ENCODE measurements around the gene TMEM109. TPM values are rescaled to one million over a fixed set of nuclear protein-coding genes. Genes with fewer than 3 reads are reported as not detected.

TMEM109 gene
- total RNA-seq, 1 experiment from 2014 or later, result 26.8 TPM

DNA sequence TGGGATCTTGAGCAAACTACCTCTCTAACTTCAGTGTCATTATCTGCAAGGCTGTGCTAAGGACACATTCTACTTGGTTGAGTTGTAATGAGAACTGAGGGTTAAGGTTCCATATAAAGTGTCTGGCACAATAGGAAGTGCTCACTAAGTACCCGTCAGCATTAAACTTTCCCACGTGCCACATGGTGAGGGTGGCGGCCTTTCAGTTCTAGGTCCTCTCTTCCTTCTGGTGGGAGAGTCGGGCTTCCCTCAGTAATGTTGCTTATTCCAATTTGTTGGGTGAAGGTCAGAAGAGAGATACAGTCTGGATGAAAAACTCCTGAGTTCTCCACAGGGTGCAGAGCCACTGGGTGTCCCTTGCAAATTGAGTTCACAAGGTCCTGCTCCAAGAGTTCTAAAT, 52.9 kb downstream of the TMEM109 start (continued):
- TF ChIP-seq, protein P1, sequence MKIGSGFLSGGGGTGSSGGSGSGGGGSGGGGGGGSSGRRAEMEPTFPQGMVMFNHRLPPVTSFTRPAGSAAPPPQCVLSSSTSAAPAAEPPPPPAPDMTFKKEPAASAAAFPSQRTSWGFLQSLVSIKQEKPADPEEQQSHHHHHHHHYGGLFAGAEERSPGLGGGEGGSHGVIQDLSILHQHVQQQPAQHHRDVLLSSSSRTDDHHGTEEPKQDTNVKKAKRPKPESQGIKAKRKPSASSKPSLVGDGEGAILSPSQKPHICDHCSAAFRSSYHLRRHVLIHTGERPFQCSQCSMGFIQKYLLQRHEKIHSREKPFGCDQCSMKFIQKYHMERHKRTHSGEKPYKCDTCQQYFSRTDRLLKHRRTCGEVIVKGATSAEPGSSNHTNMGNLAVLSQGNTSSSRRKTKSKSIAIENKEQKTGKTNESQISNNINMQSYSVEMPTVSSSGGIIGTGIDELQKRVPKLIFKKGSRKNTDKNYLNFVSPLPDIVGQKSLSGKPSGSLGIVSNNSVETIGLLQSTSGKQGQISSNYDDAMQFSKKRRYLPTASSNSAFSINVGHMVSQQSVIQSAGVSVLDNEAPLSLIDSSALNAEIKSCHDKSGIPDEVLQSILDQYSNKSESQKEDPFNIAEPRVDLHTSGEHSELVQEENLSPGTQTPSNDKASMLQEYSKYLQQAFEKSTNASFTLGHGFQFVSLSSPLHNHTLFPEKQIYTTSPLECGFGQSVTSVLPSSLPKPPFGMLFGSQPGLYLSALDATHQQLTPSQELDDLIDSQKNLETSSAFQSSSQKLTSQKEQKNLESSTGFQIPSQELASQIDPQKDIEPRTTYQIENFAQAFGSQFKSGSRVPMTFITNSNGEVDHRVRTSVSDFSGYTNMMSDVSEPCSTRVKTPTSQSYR (CRISPR knock-in tag; IDR thresholded peaks at IDR 0.05), result no peak
- no peak for TF ChIP-seq CREB1 (CRISPR knock-in tag; IDR thresholded peaks at IDR 0.05)
- TF ChIP-seq, protein P2, sequence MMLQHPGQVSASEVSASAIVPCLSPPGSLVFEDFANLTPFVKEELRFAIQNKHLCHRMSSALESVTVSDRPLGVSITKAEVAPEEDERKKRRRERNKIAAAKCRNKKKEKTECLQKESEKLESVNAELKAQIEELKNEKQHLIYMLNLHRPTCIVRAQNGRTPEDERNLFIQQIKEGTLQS (CRISPR knock-in tag; conservative IDR thresholded peaks at IDR 0.05), result no peak
- TF ChIP-seq ZNF416 (CRISPR knock-in tag; IDR thresholded peaks at IDR 0.05), result no peak
- no peak for TF ChIP-seq PRRX2 (CRISPR knock-in tag; IDR thresholded peaks at IDR 0.05)
- TF ChIP-seq, protein P3, sequence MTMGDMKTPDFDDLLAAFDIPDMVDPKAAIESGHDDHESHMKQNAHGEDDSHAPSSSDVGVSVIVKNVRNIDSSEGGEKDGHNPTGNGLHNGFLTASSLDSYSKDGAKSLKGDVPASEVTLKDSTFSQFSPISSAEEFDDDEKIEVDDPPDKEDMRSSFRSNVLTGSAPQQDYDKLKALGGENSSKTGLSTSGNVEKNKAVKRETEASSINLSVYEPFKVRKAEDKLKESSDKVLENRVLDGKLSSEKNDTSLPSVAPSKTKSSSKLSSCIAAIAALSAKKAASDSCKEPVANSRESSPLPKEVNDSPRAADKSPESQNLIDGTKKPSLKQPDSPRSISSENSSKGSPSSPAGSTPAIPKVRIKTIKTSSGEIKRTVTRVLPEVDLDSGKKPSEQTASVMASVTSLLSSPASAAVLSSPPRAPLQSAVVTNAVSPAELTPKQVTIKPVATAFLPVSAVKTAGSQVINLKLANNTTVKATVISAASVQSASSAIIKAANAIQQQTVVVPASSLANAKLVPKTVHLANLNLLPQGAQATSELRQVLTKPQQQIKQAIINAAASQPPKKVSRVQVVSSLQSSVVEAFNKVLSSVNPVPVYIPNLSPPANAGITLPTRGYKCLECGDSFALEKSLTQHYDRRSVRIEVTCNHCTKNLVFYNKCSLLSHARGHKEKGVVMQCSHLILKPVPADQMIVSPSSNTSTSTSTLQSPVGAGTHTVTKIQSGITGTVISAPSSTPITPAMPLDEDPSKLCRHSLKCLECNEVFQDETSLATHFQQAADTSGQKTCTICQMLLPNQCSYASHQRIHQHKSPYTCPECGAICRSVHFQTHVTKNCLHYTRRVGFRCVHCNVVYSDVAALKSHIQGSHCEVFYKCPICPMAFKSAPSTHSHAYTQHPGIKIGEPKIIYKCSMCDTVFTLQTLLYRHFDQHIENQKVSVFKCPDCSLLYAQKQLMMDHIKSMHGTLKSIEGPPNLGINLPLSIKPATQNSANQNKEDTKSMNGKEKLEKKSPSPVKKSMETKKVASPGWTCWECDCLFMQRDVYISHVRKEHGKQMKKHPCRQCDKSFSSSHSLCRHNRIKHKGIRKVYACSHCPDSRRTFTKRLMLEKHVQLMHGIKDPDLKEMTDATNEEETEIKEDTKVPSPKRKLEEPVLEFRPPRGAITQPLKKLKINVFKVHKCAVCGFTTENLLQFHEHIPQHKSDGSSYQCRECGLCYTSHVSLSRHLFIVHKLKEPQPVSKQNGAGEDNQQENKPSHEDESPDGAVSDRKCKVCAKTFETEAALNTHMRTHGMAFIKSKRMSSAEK (CRISPR knock-in tag; IDR thresholded peaks at IDR 0.05; ENCODE audit: borderline replicate concordance), result no peak
- TF ChIP-seq ELF4 (CRISPR knock-in tag; IDR thresholded peaks at IDR 0.05; ENCODE audit: low read depth), result no peak
- no peak for TF ChIP-seq ESRRA (CRISPR knock-in tag; IDR thresholded peaks at IDR 0.05; ENCODE audit: borderline replicate concordance)
- TF ChIP-seq, protein P4, sequence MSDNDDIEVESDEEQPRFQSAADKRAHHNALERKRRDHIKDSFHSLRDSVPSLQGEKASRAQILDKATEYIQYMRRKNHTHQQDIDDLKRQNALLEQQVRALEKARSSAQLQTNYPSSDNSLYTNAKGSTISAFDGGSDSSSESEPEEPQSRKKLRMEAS (CRISPR knock-in tag; IDR thresholded peaks at IDR 0.05), result no peak
- TF ChIP-seq, protein P5, sequence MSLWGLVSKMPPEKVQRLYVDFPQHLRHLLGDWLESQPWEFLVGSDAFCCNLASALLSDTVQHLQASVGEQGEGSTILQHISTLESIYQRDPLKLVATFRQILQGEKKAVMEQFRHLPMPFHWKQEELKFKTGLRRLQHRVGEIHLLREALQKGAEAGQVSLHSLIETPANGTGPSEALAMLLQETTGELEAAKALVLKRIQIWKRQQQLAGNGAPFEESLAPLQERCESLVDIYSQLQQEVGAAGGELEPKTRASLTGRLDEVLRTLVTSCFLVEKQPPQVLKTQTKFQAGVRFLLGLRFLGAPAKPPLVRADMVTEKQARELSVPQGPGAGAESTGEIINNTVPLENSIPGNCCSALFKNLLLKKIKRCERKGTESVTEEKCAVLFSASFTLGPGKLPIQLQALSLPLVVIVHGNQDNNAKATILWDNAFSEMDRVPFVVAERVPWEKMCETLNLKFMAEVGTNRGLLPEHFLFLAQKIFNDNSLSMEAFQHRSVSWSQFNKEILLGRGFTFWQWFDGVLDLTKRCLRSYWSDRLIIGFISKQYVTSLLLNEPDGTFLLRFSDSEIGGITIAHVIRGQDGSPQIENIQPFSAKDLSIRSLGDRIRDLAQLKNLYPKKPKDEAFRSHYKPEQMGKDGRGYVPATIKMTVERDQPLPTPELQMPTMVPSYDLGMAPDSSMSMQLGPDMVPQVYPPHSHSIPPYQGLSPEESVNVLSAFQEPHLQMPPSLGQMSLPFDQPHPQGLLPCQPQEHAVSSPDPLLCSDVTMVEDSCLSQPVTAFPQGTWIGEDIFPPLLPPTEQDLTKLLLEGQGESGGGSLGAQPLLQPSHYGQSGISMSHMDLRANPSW (CRISPR knock-in tag; conservative IDR thresholded peaks at IDR 0.05; ENCODE audit: low read depth), result no peak
- TF ChIP-seq EMX1 (CRISPR knock-in tag; IDR thresholded peaks at IDR 0.05), result no peak

DNA sequence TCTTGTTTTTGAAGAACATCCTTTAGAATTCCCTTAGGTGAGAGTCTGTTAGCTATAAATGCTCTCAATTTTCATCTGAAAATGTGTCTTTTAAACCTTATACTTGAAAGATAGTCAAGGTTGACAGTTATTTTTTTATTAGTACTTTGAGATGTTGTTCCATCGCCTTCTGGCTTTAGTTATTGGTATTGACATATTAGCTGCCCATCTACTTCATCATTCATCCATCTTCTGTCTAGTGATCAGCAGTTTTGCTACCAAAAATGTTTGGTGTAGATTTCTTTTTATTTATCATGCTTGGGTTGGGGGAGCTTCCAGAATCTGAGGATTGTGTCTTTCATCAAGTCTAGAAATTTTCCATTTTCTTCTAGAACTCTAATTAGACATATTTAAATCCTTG, 54.3 kb downstream of the TMEM109 start:
- Mint-ChIP-seq H3K9me3 (peaks cover 18% of the 10 kb centered on the region), H3K27ac (no peak overlapping the region), H3K27me3 (ENCODE audit: low read depth) (peaks cover 11% of the 10 kb centered on the region), H3K4me3 (no peak overlapping the region), H3K36me3 (peaks cover 6% of the 10 kb centered on the region), H3K4me1 (no peaks in the 10 kb centered on the region)
- POLR2A ChIA-PET, result no interaction called here
- ATAC-seq, result no peak
- TF ChIP-seq, protein P6, sequence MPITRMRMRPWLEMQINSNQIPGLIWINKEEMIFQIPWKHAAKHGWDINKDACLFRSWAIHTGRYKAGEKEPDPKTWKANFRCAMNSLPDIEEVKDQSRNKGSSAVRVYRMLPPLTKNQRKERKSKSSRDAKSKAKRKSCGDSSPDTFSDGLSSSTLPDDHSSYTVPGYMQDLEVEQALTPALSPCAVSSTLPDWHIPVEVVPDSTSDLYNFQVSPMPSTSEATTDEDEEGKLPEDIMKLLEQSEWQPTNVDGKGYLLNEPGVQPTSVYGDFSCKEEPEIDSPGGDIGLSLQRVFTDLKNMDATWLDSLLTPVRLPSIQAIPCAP (CRISPR knock-in tag; IDR thresholded peaks at IDR 0.05), result no peak
- TF ChIP-seq, protein P7, sequence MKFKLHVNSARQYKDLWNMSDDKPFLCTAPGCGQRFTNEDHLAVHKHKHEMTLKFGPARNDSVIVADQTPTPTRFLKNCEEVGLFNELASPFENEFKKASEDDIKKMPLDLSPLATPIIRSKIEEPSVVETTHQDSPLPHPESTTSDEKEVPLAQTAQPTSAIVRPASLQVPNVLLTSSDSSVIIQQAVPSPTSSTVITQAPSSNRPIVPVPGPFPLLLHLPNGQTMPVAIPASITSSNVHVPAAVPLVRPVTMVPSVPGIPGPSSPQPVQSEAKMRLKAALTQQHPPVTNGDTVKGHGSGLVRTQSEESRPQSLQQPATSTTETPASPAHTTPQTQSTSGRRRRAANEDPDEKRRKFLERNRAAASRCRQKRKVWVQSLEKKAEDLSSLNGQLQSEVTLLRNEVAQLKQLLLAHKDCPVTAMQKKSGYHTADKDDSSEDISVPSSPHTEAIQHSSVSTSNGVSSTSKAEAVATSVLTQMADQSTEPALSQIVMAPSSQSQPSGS (CRISPR knock-in tag; IDR thresholded peaks at IDR 0.05; ENCODE audit: borderline replicate concordance, low read depth), result no peak
- TF ChIP-seq RORB (CRISPR knock-in tag; IDR thresholded peaks at IDR 0.05) (no peak), ZNF317 (CRISPR knock-in tag; IDR thresholded peaks at IDR 0.05; ENCODE audit: borderline replicate concordance, low read depth) (peak; percentile 93), FOXJ3 (CRISPR knock-in tag; IDR thresholded peaks at IDR 0.05; ENCODE audit: borderline replicate concordance) (no peak), HMGA2 (CRISPR knock-in tag; IDR thresholded peaks at IDR 0.05) (no peak)
- TF ChIP-seq, protein P8, sequence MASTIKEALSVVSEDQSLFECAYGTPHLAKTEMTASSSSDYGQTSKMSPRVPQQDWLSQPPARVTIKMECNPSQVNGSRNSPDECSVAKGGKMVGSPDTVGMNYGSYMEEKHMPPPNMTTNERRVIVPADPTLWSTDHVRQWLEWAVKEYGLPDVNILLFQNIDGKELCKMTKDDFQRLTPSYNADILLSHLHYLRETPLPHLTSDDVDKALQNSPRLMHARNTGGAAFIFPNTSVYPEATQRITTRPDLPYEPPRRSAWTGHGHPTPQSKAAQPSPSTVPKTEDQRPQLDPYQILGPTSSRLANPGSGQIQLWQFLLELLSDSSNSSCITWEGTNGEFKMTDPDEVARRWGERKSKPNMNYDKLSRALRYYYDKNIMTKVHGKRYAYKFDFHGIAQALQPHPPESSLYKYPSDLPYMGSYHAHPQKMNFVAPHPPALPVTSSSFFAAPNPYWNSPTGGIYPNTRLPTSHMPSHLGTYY (CRISPR knock-in tag; IDR thresholded peaks at IDR 0.05), result no peak
- CTCF ChIA-PET, result no interaction called here
- DNase-seq (ENCODE audit: low spot score), result no peak
